WTC11 (cell line): ENCODE results near the gene ARIH2. TPM values are rescaled to one million over a fixed set of nuclear protein-coding genes. Genes with fewer than 3 reads are reported as not detected.

Source experiments
- ATAC-seq: fragments of 200-7000 bp; cut with Tn5 transposase; 2 replicates; pipeline ENCODE4 v1.10.0; 2021; ENCODE audit warnings: mild to moderate bottlenecking, moderate library complexity
- CTCF ChIA-PET: fragments of 300-600 bp; sonication (Branson Sonifier 250); formaldehyde crosslinking; loops from one replicate; lab custom pipeline; 2021; ENCODE audit warnings: antibody characterized with exemption; lab: Charles Lee
- POLR2A ChIA-PET: fragments of 350-600 bp; sonication (Branson Sonifier 250); formaldehyde crosslinking; loops from one replicate; lab custom pipeline; 2021; ENCODE audit warnings: antibody characterized with exemption; lab: Charles Lee
- DNase-seq: peaks from one replicate; pipeline ENCODE4 v3.0.0; 2021; ENCODE audit warnings: low spot score
- H3K27ac Mint-ChIP-seq: 2 replicates; pipeline ENCODE4 v1.8.0; 2021; ENCODE audit warnings: mixed read lengths
- H3K27me3 Mint-ChIP-seq: 2 replicates; pipeline ENCODE4 v1.8.0; 2021; ENCODE audit warnings: low read depth, mild to moderate bottlenecking, moderate library complexity, mixed read lengths
- H3K36me3 Mint-ChIP-seq: 2 replicates; pipeline ENCODE4 v1.8.0; 2021; ENCODE audit warnings: mixed read lengths
- H3K4me1 Mint-ChIP-seq: 2 replicates; pipeline ENCODE4 v1.8.0; 2022; ENCODE audit warnings: mixed read lengths
- H3K4me3 Mint-ChIP-seq: 2 replicates; pipeline ENCODE4 v1.8.0; 2021; ENCODE audit warnings: mild to moderate bottlenecking, moderate library complexity, mixed read lengths
- H3K9me3 Mint-ChIP-seq: 2 replicates; pipeline ENCODE4 v1.8.0; 2021; ENCODE audit warnings: mixed read lengths
- EMX1 ChIP-seq: fragments of 250-450 bp; sonication (Bioruptor Pico); IDR thresholded peaks from 2 replicates; pipeline ENCODE4 v1.8.0; 2021; ENCODE audit warnings: mild to moderate bottlenecking
- ESRRA ChIP-seq: sonication (generic); formaldehyde crosslinking; IDR thresholded peaks from 2 replicates; pipeline ENCODE4 v1.8.1; 2022; ENCODE audit warnings: mild to moderate bottlenecking, missing genetic modification reagents, borderline replicate concordance
- ETV6 ChIP-seq: sonication (generic); formaldehyde crosslinking; IDR thresholded peaks from 2 replicates; pipeline ENCODE4 v1.8.1; 2022; ENCODE audit warnings: mild to moderate bottlenecking, missing genetic modification reagents
- FOXJ3 ChIP-seq: sonication (generic); formaldehyde crosslinking; IDR thresholded peaks from 2 replicates; pipeline ENCODE4 v1.9.0; 2021; ENCODE audit warnings: missing genetic modification reagents, mild to moderate bottlenecking, borderline replicate concordance
- FOXK1 ChIP-seq: sonication (generic); formaldehyde crosslinking; IDR thresholded peaks from 2 replicates; pipeline ENCODE4 v1.8.0; 2022; ENCODE audit warnings: mild to moderate bottlenecking, moderate library complexity, missing genetic modification reagents
- GRHL2 ChIP-seq: fragments of 250-450 bp; sonication (Bioruptor Pico); IDR thresholded peaks from 2 replicates; pipeline ENCODE4 v1.8.0; 2022; ENCODE audit warnings: mild to moderate bottlenecking, moderate library complexity; ENCODE audit not compliant: insufficient replicate concordance, severe bottlenecking
- IRF1 ChIP-seq: sonication (generic); formaldehyde crosslinking; IDR thresholded peaks from 2 replicates; pipeline ENCODE4 v1.8.0; 2023; ENCODE audit warnings: missing genetic modification reagents
- IRF2 ChIP-seq: sonication (generic); formaldehyde crosslinking; IDR thresholded peaks from 2 replicates; pipeline ENCODE4 v1.8.0; 2022; ENCODE audit warnings: low read depth, missing genetic modification reagents, borderline replicate concordance
- JUN ChIP-seq: sonication (generic); formaldehyde crosslinking; IDR thresholded peaks from 2 replicates; pipeline ENCODE4 v1.8.0; 2023; ENCODE audit warnings: mild to moderate bottlenecking, missing genetic modification reagents
- MLX ChIP-seq: sonication (generic); formaldehyde crosslinking; IDR thresholded peaks from 2 replicates; pipeline ENCODE4 v1.8.1; 2023; ENCODE audit warnings: mild to moderate bottlenecking, missing genetic modification reagents, moderate library complexity
- NR3C1 ChIP-seq: sonication (generic); formaldehyde crosslinking; conservative IDR thresholded peaks from 2 replicates; pipeline ENCODE4 v1.8.1; 2023; ENCODE audit warnings: low read depth, mild to moderate bottlenecking, missing genetic modification reagents
- PRDM15 ChIP-seq: sonication (generic); formaldehyde crosslinking; IDR thresholded peaks from 2 replicates; pipeline ENCODE4 v1.8.0; 2022; ENCODE audit warnings: missing genetic modification reagents
- PRRX2 ChIP-seq: fragments of 250-450 bp; sonication (Bioruptor Pico); IDR thresholded peaks from 2 replicates; pipeline ENCODE4 v1.8.0; 2021; ENCODE audit warnings: mild to moderate bottlenecking
- SMAD3 ChIP-seq: sonication (generic); formaldehyde crosslinking; IDR thresholded peaks from 2 replicates; pipeline ENCODE4 v1.8.0; 2022; ENCODE audit warnings: missing genetic modification reagents, mild to moderate bottlenecking, borderline replicate concordance
- SP1 ChIP-seq: sonication (generic); formaldehyde crosslinking; conservative IDR thresholded peaks from 2 replicates; pipeline ENCODE4 v1.8.1; 2022; ENCODE audit warnings: missing genetic modification reagents
- TCF7 ChIP-seq: sonication (generic); formaldehyde crosslinking; IDR thresholded peaks from 2 replicates; pipeline ENCODE4 v1.8.0; 2022; ENCODE audit warnings: mild to moderate bottlenecking, low read depth, missing genetic modification reagents, moderate library complexity
- ZNF219 ChIP-seq: sonication (generic); formaldehyde crosslinking; IDR thresholded peaks from 2 replicates; pipeline ENCODE4 v1.8.0; 2023; ENCODE audit warnings: missing genetic modification reagents, mild to moderate bottlenecking, borderline replicate concordance
- ZNF416 ChIP-seq: fragments of 250-450 bp; sonication (Bioruptor Pico); IDR thresholded peaks from 2 replicates; pipeline ENCODE4 v1.9.0; 2021; ENCODE audit warnings: mild to moderate bottlenecking, inconsistent platforms
- total RNA-seq: library from RNA; stranded (reverse); gene quantifications from 3 replicates; pipeline ENCODE4 v1.2.3, GENCODE V29; 2021
- TF ChIP-seq, protein P1 (sequence below): sonication (generic); formaldehyde crosslinking; IDR thresholded peaks from 2 replicates; pipeline ENCODE4 v1.8.0; 2022; ENCODE audit warnings: mild to moderate bottlenecking, missing genetic modification reagents
- TF ChIP-seq, protein P2 (sequence below): fragments of 200-600 bp; IDR thresholded peaks from 2 replicates; pipeline ENCODE4 v1.8.0; 2022; ENCODE audit warnings: antibody characterized with exemption

Gene ARIH2
- total RNA-seq, 1 experiment from 2014 or later = 134 TPM

DNA sequence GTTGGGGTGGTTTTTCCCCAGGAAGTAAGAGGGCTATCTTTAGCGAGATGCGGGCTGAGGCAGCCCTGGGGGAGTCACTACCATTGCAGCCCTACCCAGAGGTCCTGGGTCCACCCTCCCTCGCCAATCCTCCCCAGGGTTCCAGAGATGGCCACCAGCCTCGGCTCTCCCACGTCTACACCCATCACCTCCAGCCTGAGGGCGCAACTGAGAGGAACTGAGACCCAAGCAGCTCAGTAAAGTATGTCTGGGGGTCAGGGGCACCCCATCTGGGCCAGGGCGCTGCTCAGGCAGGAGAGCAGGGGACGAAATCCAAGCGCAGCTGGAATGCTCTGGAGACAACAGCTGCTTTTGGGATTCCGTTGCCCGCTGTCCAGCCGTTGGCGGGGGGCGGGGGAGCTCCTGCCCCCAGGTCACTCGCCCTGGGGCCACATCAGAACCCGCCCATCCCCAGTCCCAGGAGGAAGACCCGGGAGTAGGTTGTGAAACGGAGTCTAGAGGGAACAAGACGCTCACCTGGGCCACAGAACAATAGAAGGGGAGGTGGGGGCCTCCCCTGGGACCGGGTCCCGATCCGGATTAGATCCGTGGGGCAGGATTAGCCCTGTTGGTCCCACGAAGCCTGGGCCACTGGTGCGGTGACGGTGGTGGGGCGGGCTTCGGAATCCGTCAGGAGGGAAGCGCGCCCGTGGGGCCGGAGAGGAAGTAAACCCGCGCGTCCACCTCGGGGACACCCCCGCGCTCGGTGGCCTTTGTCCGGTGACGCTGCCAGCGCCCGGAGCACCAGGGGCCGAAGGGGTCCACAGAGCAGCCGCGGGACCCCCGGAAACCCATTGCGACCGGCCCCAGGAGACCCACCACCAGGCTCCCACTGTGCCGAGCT, 101.9 kb downstream of the ARIH2 start:
- DNase-seq = peak; percentile 51
- H3K36me3 Mint-ChIP-seq = peaks cover 39% of the 10 kb centered on the region
- H3K27me3 Mint-ChIP-seq = no peaks in the 10 kb centered on the region
- TF ChIP-seq IRF1 = 0 out of 2 replicates have a peak, but pooled peaks have one; percentile 10
- TF ChIP-seq NR3C1 (CRISPR knock-in tag) = 0 out of 2 replicates have a peak, but pooled peaks have one; percentile 3
- TF ChIP-seq ZNF416 (CRISPR knock-in tag) = no peak
- 0 out of 2 replicates have a peak, but pooled peaks have one; percentile 16 for TF ChIP-seq TCF7
- peak; percentile 64 for TF ChIP-seq PRDM15 (CRISPR knock-in tag)
- TF ChIP-seq PRRX2 = no peak
- TF ChIP-seq JUN (CRISPR knock-in tag) = 0 out of 2 replicates have a peak, but pooled peaks have one; percentile 35
- no peak for TF ChIP-seq SMAD3 (CRISPR knock-in tag)
- no peak for TF ChIP-seq FOXJ3 (CRISPR knock-in tag)
- no peak for TF ChIP-seq ETV6
- no peak; the same call in 1 of the 2 replicates for TF ChIP-seq FOXK1 (CRISPR knock-in tag)
- TF ChIP-seq ESRRA (CRISPR knock-in tag) = no peak
- TF ChIP-seq, all 79 proteins: peak for 5
- ATAC-seq = no peak
- Mint-ChIP-seq H3K9me3 (no peaks in the 10 kb centered on the region), H3K4me1 (peaks cover 28% of the 10 kb centered on the region), H3K27ac (peak overlapping the region; percentile 89), H3K4me3 (peak overlapping the region; percentile 92)
- ChIA-PET POLR2A (interaction anchor here (0.5 to 4.3 kb wide), 9 partner anchors 8 to 519 kb away, joined by 3 to 81 read pairs (median 11); partner anchors contain the start of genes CELSR3, IMPDH2, IP6K2 and P4HTM), CTCF (interaction anchor here (1.3 to 8.2 kb wide), 7 partner anchors 11 to 408 kb away, joined by 3 to 124 read pairs (median 8); partner anchors contain the start of genes IP6K2, KLHDC8B, NICN1 and P4HTM)

GRCh38 chr3:49021213-49021812, 102.7 kb downstream of the ARIH2 start:
- Mint-ChIP-seq H3K27ac (peak overlapping the region; percentile 98), H3K4me3 (peak overlapping the region; percentile 92), H3K4me1 (peaks cover 28% of the 10 kb centered on the region), H3K9me3 (no peaks in the 10 kb centered on the region), H3K36me3 (peaks cover 40% of the 10 kb centered on the region), H3K27me3 (no peaks in the 10 kb centered on the region)
- ATAC-seq (peak; percentile 49), DNase-seq (peak; percentile 99)
- ChIA-PET POLR2A (interaction anchor here (0.5 to 4.3 kb wide), 13 partner anchors 8 to 519 kb away, joined by 3 to 81 read pairs (median 3); partner anchors contain the start of genes CELSR3, IMPDH2, IP6K2 and P4HTM), CTCF (interaction anchor here (0.6 to 8.2 kb wide), 22 partner anchors 9 to 585 kb away, joined by 3 to 124 read pairs (median 5); partner anchors contain the start of genes IP6K2, KLHDC8B, NCKIPSD and NICN1)
- TF ChIP-seq TCF7 (0 out of 2 replicates have a peak, but pooled peaks have one; percentile 12), ZNF219 (no peak), ETV6 (peak; percentile 61), IRF1 (no peak), EMX1 (no peak), MLX (CRISPR knock-in tag) (no peak), GRHL2 (CRISPR knock-in tag) (no peak), IRF2 (CRISPR knock-in tag) (no peak; the same call in 1 of the 2 replicates), SP1 (CRISPR knock-in tag) (peak; percentile 86)
- TF ChIP-seq, protein P1, sequence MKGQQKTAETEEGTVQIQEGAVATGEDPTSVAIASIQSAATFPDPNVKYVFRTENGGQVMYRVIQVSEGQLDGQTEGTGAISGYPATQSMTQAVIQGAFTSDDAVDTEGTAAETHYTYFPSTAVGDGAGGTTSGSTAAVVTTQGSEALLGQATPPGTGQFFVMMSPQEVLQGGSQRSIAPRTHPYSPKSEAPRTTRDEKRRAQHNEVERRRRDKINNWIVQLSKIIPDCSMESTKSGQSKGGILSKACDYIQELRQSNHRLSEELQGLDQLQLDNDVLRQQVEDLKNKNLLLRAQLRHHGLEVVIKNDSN (CRISPR knock-in tag) = peak; percentile 41; the same call in 1 of the 2 replicates
- TF ChIP-seq, protein P2, sequence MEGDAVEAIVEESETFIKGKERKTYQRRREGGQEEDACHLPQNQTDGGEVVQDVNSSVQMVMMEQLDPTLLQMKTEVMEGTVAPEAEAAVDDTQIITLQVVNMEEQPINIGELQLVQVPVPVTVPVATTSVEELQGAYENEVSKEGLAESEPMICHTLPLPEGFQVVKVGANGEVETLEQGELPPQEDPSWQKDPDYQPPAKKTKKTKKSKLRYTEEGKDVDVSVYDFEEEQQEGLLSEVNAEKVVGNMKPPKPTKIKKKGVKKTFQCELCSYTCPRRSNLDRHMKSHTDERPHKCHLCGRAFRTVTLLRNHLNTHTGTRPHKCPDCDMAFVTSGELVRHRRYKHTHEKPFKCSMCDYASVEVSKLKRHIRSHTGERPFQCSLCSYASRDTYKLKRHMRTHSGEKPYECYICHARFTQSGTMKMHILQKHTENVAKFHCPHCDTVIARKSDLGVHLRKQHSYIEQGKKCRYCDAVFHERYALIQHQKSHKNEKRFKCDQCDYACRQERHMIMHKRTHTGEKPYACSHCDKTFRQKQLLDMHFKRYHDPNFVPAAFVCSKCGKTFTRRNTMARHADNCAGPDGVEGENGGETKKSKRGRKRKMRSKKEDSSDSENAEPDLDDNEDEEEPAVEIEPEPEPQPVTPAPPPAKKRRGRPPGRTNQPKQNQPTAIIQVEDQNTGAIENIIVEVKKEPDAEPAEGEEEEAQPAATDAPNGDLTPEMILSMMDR = no peak
